Activated effector memory CD4-positive, alpha-beta T cell treated with Interleukin-2 at 50 U/mL for 16 hours (primary cell): ENCODE results near the gene SSTR3.
"Not testable (repeated sequence)": the region's sequence is repeated elsewhere in the genome, so short reads cannot be mapped to it uniquely, and the experiment has no call there.

Experiments
- DNase-seq: peaks from one replicate; pipeline ENCODE4 v3.0.0-alpha.2; 2020

SSTR3 gene

GRCh38 chr22:37209140-37209845 is 3.0 kb downstream of the SSTR3 start:
- DNase-seq = no peak

GRCh38 chr22:37208401-37209139 is 3.7 kb downstream of the SSTR3 start:
- DNase-seq = no peak

DNA sequence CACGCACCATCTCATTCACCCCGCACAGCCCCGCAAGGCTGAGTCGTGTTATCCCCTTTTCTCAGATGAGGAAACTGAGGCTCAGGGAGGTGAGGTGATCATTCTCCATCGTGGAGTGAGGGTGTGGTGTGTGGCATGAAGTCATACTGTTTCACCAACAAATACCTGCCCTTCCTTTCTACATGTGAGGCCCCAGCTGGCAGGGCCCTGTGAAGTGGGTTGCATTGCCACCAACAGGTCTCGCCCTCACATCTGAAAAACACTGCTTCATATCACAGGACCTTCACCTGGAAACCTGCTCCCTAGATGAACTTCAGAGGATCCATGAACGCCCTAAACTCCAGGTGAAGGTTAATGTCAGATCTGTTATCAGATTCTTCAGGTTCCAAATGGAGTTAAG is 4.3 kb downstream of the SSTR3 start:
- no peak for DNase-seq

GRCh38 chr22:37206841-37207821 is 5.1 kb downstream of the SSTR3 start:
- DNase-seq = no peak

GRCh38 chr22:37206118-37206840 is 6.0 kb downstream of the SSTR3 start:
- no peak for DNase-seq

- no peak for DNase-seq
Observed at GRCh38 chr22:37205046-37205445, 7.2 kb downstream of the SSTR3 start.

GRCh38 chr22:37204045-37204655 is 8.1 kb downstream of the SSTR3 start:
- no peak for DNase-seq

- DNase-seq = no peak
Observed at GRCh38 chr22:37203354-37204044, 8.8 kb downstream of the SSTR3 start.

- DNase-seq = no peak
Observed at GRCh38 chr22:37202716-37203115, 9.6 kb downstream of the SSTR3 start.

- no peak for DNase-seq
Observed at GRCh38 chr22:37202001-37202555, 10.2 kb downstream of the SSTR3 start.

DNA sequence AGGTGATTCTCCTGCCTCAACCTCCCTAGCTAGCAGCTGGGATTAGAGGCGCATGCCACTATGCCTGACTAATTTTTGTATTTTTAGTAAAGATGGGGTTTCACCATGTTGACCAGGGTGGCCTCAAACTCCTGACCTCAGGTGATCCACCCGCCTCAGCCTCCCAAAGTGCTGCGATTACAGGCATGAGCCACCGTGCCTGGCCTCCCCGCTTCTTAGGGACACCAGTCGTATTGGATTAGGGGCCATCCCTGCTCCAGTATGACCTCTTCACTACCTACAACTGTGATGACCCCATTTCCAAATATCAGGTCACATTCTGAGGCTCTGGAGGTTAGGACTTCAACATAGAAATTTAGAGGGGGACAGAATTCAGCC is 10.8 kb downstream of the SSTR3 start:
- DNase-seq = not testable (repeated sequence)

DNA sequence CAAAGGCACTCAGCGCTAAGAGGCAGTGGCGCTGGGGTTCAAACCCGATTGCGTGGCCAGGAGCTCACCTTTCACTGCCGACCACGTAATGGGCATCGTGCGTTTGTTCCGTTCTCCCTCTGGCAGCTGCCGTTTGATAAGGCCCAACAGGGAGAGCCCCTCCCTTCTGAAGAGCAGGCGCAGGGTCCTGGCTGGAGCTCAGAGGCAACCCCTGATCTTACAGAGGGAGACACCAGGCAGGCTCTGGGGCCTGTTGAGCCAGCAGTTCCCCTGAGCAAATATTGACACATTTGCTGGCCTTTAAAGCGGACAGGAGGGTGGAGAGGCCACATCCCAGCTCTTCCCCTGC is 12.5 kb downstream of the SSTR3 start:
- DNase-seq = no peak

DNA sequence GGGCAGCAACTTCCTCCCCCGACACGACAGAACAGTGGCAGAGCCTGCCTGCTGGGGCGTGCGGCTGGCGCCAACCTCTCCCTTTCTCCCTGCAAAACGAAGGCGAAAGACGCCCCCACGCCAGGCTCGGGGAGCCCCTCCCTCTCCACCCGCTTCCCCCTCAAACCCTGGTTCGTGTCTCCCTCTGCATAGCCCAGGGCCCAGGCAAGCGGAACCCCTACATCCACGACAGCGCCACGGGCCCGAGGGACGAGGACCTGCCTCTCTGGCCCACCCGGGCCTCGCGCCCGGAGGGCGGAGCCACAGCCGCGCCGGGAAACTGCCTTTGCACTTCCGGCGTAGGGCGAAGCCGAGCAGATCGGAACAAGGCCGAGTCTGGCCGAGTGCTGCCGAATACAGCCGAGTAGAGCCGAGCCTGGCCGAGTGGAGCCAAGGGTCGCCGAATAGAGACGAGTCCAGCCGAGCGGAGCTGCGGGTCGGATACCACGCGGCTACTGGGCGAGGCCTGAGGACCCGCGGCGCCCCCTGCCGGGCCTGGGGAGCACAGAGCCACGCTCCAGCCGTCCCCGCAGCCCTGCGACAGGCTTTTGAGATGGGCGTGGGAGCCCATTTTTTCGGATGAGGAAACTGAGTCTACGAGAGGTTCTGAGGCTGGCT is 13.0 kb downstream of the SSTR3 start:
- DNase-seq = peak; percentile 100

GRCh38 chr22:37198258-37199102 is 13.8 kb downstream of the SSTR3 start:
- DNase-seq = peak; percentile 82

GRCh38 chr22:37197451-37198257 is 14.6 kb downstream of the SSTR3 start:
- no peak for DNase-seq

DNA sequence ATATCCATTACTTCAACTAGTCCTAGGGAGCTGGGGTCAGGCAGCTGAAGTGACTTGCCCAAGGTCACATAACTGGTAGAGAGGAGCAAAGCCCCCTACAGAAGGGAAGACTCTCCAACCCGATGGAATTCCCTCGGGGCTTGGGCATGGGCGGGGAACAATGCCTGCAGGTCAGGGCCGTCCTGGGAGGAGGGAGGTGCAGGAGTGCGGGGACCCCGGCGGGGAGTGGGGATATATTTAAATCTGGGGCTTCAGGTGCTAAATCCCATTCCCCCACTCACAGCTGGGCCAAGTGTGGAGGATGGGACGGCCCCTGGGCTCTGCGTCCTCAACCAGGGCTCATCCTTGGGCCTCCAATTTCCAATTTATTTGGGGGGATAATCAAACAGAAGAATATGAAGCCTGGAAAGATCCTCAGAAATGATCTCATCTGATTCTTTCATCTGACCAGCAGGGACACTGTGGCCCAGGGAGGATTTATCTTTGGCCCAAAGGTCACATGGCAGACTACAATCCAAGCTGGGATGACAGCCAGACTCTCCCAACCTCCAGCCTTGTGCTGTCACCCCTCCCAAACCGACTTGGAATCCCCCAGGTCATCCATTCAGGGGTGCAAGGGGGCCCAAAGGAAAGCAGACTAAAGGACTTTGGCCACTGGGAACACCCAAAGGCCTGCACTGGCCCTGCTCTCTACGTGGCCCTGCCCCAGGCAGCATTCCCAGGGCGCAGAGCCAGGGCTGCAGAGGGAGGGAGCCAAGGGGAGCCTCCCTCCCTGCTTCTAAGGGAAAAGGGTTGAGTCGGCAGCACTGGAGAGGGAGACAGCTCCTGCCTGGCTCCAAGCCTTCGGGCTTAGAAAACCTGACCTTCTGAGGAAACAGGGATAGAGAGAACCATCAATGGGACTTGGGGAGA is 15.5 kb downstream of the SSTR3 start:
- DNase-seq = no peak

DNA sequence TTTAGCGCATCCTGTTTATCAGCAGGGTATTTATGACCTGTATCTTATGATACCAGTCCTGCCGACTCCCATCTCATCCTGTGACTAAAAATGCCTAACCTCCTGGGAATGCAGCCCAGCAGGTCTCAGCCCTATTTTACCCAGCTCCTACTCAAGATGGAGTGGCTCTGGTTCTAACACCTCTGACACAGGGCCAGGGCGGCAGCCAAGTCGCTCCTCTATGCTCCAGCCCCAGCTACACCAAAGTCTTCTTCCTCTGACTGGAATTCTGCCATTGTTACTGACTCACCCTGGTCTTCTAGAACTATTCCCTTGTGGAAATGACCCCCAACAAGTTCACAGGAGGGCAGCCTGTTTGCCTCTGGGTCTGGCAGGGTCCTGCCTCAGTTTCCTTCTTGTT is 16.4 kb downstream of the SSTR3 start:
- no peak for DNase-seq

- DNase-seq = no peak
Observed at GRCh38 chr22:37194750-37195149, 17.5 kb downstream of the SSTR3 start.
